ENCODE results near the gene MGMT.

The MGMT gene

GRCh38 chr10:129741978-129742741, 275.1 kb downstream of the MGMT start:
- no peak for DNase-seq

- DNase-seq = no peak
Measured at GRCh38 chr10:129742742-129743550, 275.9 kb downstream of the MGMT start.

GRCh38 chr10:129743738-129744133, 276.7 kb downstream of the MGMT start:
- no peak for DNase-seq

- no peak for DNase-seq
Measured at GRCh38 chr10:129744134-129745111, 277.4 kb downstream of the MGMT start.

- DNase-seq = no peak
Measured at GRCh38 chr10:129745186-129745750, 278.2 kb downstream of the MGMT start.

GRCh38 chr10:129754211-129755050, 287.4 kb downstream of the MGMT start:
- no peak for DNase-seq

GRCh38 chr10:129755158-129755591, 288.1 kb downstream of the MGMT start:
- DNase-seq = no peak

- DNase-seq = no peak
Measured at GRCh38 chr10:129755621-129756020, 288.6 kb downstream of the MGMT start.

GRCh38 chr10:129756912-129757901, 290.2 kb downstream of the MGMT start:
- peak in 1 of 14 donors; percentile 31 for DNase-seq

- peak in 2 of 14 donors; percentile 14 to 24 for DNase-seq
Measured at GRCh38 chr10:129758207-129759021, 291.4 kb downstream of the MGMT start.

GRCh38 chr10:129759214-129760002, 292.4 kb downstream of the MGMT start:
- DNase-seq = no peak

- no peak for DNase-seq
Measured at GRCh38 chr10:129760003-129760315, 292.9 kb downstream of the MGMT start.

- DNase-seq = no peak
Measured at GRCh38 chr10:129760416-129760815, 293.4 kb downstream of the MGMT start.

GRCh38 chr10:129761197-129761972, 294.3 kb downstream of the MGMT start:
- no peak for DNase-seq

GRCh38 chr10:129761981-129762956, 295.2 kb downstream of the MGMT start:
- DNase-seq = no peak
